A673 (cell line): ENCODE data around the gene ZNF358.

ENCODE experiments used
- EZH2 ChIP-seq: fragments of 200-600 bp; sonication (generic); IDR thresholded peaks from 2 replicates; pipeline ENCODE4 v1.6.1; 2017; ENCODE audit warnings: borderline replicate concordance, low read depth, mild to moderate bottlenecking, mixed read lengths, antibody characterized with exemption, low read length; ENCODE audit not compliant: poor library complexity, severe bottlenecking
- TF ChIP-seq, protein P1 (sequence below): fragments of 300-800, 200-600 bp; sonication (generic); conservative IDR thresholded peaks from 2 replicates; pipeline ENCODE4 v1.5.1; 2017; ENCODE audit warnings: low read depth, mild to moderate bottlenecking, antibody characterized with exemption, low read length, moderate library complexity, mixed read lengths

- TF ChIP-seq, protein P1, sequence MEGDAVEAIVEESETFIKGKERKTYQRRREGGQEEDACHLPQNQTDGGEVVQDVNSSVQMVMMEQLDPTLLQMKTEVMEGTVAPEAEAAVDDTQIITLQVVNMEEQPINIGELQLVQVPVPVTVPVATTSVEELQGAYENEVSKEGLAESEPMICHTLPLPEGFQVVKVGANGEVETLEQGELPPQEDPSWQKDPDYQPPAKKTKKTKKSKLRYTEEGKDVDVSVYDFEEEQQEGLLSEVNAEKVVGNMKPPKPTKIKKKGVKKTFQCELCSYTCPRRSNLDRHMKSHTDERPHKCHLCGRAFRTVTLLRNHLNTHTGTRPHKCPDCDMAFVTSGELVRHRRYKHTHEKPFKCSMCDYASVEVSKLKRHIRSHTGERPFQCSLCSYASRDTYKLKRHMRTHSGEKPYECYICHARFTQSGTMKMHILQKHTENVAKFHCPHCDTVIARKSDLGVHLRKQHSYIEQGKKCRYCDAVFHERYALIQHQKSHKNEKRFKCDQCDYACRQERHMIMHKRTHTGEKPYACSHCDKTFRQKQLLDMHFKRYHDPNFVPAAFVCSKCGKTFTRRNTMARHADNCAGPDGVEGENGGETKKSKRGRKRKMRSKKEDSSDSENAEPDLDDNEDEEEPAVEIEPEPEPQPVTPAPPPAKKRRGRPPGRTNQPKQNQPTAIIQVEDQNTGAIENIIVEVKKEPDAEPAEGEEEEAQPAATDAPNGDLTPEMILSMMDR = no peak
- TF ChIP-seq EZH2 = no peak
These were observed 35.5 kb upstream of the ZNF358 start for GRCh38 chr19:7480222-7480969.
